GM19023 (cell line): ENCODE measurements around the gene GPR155.
A peak's percentile ranks its signal among the peaks of the same experiment; 100 is the strongest.
"Not testable (repeated sequence)": the region's sequence is repeated elsewhere in the genome, so short reads cannot be mapped to it uniquely, and the experiment has no call there.

Experiments used
- ATAC-seq: cut with Tn5 transposase; IDR thresholded peaks from one replicate; pipeline ENCODE4 v1.9.1; 2021; ENCODE audit warnings: mild to moderate bottlenecking, moderate library complexity; ENCODE audit not compliant: unreplicated experiment

GPR155 gene

GRCh38 chr2:174491947-174492346, 5.1 kb upstream of the GPR155 start:
- ATAC-seq, result no peak

GRCh38 chr2:174490051-174490450, 3.2 kb upstream of the GPR155 start:
- ATAC-seq, result no peak

- not testable (repeated sequence) for ATAC-seq
Measured at GRCh38 chr2:174489520-174489919, 2.7 kb upstream of the GPR155 start.

DNA sequence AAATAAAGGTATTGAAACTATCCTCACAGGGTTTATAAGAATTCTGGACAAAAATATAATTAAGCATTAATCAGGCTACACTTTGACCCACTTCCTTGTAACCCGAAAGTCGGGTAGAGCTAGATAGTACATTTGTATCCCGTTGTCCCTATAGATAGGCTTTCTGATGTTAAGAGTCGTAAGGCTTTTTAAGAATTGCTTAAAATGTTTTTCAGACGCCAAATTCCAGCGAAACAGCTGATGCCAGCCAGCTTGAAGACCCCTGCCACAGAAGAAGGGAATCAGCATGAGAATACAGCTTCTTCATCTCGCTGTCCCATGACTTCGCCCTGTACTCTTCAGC, 962 bp upstream of the GPR155 start:
- ATAC-seq, result no peak

GRCh38 chr2:174487108-174487819, 435 bp upstream of the GPR155 start:
- ATAC-seq, result peak; percentile 90

DNA sequence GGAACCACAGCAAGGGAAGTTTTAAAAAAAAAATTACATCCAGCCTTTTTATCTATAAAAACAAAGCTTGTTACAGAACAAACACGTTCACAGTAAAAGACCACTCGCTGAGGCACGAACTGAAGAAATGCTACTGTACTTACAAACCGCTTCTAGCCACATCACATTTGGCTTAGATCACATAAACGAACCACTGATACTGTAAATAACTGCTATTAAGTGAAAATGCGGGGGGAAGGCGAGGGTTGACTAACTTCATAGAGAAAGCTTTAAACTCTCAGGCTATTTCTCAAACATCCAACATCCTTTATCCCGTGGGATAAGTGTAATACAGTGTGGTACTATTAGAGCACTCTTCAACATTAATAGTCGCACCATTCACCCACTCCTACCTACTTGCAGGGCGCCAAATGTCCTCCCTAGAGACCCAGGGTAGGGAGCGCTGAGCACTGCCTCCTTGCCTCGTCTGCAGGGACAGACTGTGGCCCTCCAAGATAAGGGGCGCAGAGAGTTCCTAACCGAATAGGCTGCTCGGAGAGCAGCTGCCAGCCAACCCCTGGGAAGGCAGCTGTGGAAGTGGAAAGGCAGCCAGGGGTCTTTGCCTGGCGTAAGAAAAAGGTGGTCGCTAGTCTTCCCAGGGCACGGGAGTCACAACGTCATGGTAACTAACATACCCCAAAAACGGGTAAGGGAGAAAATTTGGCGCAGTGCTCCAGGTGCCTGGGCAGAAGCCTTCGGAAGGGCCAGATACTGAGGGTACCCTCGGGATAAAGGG, 854 bp downstream of the GPR155 start:
- peak; percentile 4 for ATAC-seq

DNA sequence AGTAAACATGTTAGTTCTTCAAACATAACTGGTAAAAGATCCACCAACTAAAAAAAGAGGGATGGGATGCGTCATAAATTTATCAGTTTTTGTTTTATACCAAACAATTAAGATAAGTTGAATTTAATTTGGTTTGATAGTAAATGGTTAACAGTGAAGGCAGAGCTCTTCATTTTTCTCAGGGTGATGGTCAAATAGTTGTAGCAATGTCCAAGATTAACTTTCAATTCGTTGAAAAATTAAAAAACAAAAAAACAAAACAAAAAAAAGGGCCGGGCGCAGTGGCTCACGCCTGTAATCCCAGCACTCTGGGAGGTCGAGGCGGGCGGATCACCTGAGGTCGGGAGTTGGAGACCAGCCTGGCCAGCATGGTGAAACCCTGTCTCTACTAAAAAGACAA, 1.8 kb downstream of the GPR155 start:
- not testable (repeated sequence) for ATAC-seq

GRCh38 chr2:174484573-174484972, 2.3 kb downstream of the GPR155 start:
- no peak for ATAC-seq

DNA sequence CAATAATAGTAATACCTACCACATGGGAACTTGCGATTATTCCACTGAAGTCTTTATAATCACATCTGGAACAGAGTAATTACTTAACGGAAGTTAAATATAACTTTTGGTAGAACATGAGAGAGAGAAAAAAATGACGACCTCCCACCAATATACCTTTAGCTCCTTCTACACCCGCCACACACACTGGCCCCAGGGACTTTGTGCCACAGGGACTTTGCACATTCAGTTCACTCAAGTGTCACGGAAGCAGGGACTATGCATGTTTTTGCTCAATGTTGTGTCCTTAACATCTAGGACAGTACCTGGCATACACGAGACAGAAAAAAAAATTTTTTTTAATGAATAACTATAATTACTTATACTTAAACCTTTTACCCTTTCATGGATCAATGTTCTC, 4.0 kb downstream of the GPR155 start:
- no peak for ATAC-seq

GRCh38 chr2:174477759-174478158, 9.1 kb downstream of the GPR155 start:
- ATAC-seq, result no peak

DNA sequence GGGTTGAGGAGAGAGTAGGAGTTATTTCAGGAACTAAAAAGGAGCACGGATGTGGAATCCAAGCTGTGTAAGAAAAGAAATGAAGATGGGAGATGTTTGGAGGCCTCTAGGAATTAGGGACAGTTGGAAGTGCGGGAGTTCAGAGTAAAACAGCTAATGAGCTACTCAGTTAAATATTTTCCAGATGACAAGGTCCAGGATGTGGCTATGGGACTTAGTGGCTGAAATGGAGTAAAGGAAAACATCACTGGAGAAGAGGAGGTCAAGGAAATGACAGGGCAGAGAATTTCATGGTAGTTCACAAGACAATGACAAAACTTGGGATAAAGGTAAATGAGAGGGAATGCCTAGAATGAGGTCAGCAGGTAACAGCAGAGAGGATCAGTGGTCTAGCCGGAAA, 13.0 kb downstream of the GPR155 start:
- ATAC-seq, result no peak

DNA sequence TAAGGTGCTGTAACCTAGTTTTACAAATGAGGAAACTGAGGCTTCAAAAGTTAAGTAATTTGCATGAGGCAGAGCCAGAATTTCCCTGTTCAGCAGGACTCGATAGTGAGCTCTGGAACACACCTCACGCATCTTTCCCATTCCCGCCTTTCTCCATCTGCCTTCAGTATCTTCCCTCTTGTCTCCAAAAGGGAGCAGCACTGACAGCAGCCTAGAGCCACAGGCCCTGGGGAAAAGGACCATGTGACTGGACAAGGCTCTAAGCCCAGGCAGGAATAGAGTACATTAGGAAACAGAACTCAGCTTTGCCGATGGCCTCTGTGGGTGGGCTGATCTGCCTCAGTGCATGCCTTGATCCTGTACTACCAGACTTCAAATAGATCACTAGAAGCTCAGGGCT, 21.5 kb downstream of the GPR155 start:
- no peak for ATAC-seq

DNA sequence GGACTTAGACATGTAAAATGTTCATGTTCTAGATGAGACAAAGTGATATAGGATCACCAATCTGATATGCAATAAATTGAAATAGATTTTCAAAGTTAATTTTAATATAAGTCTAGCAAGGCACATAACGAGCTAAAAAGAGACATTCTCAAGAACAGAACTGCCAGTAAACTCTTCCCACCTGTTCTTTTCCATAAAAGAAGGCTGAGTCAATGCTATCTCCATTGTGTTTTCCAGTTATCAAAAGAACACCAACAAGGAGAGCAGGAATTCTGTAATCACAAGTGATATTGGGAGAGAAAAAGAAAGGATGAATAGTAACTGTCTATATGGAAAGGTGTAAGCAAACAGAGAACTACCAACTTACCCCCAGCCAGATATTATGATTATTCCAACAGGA, 25.6 kb downstream of the GPR155 start:
- no peak for ATAC-seq

GRCh38 chr2:174454566-174454965, 32.3 kb downstream of the GPR155 start:
- no peak for ATAC-seq

DNA sequence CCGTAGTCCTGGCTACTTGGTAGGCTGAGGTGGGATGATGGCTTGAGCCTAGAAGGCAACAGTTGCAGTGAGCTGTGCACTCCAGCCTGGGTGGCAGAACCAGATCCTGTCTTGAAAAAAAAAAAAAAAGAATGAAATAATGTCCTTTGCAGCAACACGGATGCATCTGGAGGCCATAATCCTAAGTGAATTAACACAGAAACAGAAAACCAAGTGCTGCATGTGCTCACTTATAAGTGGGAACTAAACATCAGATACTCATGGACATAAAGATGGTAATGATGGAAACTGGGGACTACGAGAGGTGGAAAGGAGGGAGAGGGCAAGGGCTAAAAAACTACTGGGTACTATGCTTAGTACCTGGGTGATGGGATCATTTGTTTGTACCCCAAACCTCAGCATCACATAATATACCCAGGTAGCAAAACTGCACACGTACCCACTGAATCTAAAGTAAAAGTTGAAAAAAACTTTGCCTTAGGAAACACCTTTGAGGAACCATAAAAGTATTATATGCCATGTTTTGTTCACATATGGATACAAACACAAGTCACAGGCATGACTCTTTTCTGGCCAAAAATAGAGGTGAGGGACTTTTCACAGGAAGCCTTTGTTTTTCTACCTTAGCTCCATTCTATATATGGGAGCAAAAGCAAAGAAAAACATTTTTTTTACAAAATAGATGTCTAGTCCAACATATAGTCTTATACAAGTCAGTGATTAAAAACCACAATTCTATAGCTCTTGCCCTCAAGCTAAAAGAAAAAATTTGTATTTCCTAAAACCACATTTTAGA, 36.6 kb downstream of the GPR155 start:
- no peak for ATAC-seq

DNA sequence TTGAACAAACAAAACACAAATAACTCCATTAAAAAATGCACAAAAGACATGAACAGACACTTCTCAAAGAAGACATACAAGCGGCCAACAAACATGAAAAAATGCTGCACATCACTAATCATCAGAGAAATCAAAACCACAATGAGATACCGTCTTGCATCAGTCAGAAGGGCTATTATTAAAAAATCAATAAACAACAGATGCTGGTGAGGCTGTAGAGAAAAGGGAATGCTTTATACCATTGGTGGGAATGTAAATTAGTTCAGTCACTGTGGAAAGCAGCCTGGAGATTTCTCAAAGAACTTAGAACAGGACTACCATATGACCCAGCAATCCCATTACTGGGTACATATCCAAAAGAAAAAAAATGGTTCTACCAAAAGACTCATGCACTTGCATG, 37.8 kb downstream of the GPR155 start:
- ATAC-seq, result no peak

GRCh38 chr2:174446531-174446930, 40.3 kb downstream of the GPR155 start:
- ATAC-seq, result no peak

- ATAC-seq, result no peak
Measured at GRCh38 chr2:174445248-174445647, 41.6 kb downstream of the GPR155 start.

DNA sequence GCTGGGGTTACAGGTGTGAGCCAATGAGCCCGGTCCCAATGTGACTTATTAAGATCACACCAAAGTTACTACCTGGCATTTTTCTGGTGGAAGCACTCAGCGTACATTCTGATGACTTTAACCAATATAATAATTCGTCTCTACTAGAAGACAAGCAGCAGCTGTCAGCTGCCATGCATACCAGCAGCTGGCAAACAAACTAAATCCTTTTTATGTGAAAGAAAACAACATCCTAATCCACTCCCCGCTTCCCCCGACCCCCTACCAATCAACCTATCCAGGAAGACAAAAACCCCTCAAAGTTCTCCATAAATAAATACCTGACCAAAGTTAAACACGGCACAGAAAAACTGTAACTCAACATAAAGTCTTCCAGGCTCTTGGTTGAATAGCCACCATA, 42.1 kb downstream of the GPR155 start:
- no peak for ATAC-seq

DNA sequence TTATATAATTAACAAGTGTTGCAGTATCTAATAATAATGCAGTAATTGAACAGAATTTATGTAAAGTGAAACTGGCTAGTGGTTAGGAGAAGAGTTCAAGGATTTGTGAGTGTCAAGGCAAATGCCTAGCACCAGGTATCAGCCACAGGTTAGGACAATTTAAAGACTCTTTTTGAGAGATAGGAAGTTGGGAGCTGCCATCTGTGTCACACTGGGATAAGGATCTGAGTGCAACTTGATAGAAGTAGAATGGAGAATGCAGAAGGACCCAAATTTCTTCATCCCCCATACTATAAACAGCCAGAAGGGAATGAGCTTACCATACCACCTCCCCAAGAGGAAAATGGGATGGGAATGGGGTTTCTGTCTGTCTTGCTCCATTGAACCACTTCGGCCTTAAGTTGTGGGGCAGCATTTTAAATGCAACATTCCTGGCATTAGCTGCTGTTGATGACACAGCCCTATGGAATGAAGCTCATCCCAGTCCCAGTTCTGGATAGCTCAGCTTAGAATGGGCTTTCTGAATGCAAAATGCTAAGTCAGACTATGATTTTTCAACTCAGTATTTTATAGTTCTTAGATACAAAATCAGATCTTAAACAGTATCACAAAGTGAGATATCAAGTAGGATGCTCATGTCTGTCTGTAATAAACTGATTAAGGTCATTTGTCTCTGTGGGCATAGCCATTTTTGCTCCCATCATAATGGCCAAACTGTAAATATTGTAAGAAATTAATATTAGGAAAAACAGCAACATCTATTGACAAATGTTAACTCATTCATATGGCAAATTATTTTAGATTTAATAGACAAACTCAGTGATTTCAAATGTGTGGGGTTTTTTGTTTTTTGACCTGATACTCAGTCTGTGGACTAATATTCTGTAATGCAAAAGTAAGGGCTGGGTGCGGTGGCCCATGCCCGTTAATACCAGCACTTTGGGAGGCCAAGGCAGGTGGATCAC, 44.0 kb downstream of the GPR155 start:
- ATAC-seq, result no peak

DNA sequence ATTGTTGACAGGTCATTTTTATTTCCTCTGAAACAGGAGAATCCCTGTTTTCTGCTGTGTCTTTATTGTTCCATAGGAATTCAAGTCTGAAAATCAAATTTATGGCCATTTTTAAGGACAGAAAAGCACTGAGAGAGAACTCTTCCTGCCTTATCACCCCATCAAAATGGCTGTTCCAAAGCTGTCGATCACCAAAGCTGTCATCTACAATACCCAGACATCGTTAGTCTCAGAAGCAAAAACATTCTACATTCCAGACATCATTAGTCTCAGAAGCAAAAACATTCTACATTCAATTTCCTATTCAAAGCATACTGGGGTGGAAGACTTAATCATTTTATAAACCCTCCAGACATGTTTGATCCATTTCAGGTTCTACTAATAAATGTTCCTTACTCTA, 46.9 kb downstream of the GPR155 start:
- no peak for ATAC-seq
